Choroid plexus epithelial cell (primary cell): ENCODE data around the gene SELENOS.

Experiments
- DNase-seq: peaks from one replicate; pipeline ENCODE4 v3.0.0-alpha.2; 2010; ENCODE audit warnings: low read depth
- H3K4me3 ChIP-seq: 2 replicates; pipeline ENCODE4 v1.5.1; 2011; ENCODE audit warnings: low read depth, mild to moderate bottlenecking, control low read depth, low read length, moderate library complexity
- CTCF ChIP-seq: conservative IDR thresholded peaks from 2 replicates; pipeline ENCODE4 v1.5.1; 2011; ENCODE audit warnings: low read depth, mild to moderate bottlenecking, control low read depth, inconsistent platforms, low read length, moderate library complexity

The SELENOS gene

GRCh38 chr15:101322854-101323477 lies 45.7 kb upstream of the SELENOS start:
- TF ChIP-seq CTCF = no peak
- no peak for DNase-seq
- no peak overlapping the region for H3K4me3 ChIP-seq

GRCh38 chr15:101322016-101322695 lies 44.9 kb upstream of the SELENOS start:
- no peak overlapping the region for H3K4me3 ChIP-seq
- no peak for DNase-seq
- no peak for TF ChIP-seq CTCF

GRCh38 chr15:101320501-101321052 lies 43.3 kb upstream of the SELENOS start:
- TF ChIP-seq CTCF = peak; percentile 44
- peak; percentile 53 for DNase-seq
- no peak overlapping the region for H3K4me3 ChIP-seq

GRCh38 chr15:101318839-101319238 lies 41.6 kb upstream of the SELENOS start:
- DNase-seq = no peak
- H3K4me3 ChIP-seq = no peak overlapping the region
- TF ChIP-seq CTCF = no peak

GRCh38 chr15:101318147-101318819 lies 41.0 kb upstream of the SELENOS start:
- no peak for DNase-seq
- H3K4me3 ChIP-seq = no peak overlapping the region
- TF ChIP-seq CTCF = no peak

GRCh38 chr15:101317336-101317872 lies 40.1 kb upstream of the SELENOS start:
- no peak overlapping the region for H3K4me3 ChIP-seq
- TF ChIP-seq CTCF = no peak
- no peak for DNase-seq
